Caki2 (cell line): ENCODE results near the gene ACTRT2. TPM values are rescaled to one million over a fixed set of nuclear protein-coding genes. Genes with fewer than 3 reads are reported as not detected.

Experiments used
- DNase-seq: peaks from one replicate; pipeline ENCODE4 v3.0.0-alpha.2; 2015; ENCODE audit warnings: low read depth
- in situ Hi-C: cut with HindIII; loops from 2 replicates; pipeline ENCODE4 v1.10.0; 2016; ENCODE audit warnings: low sequenced_read_pairs, low pct_unique_long_range_greater_than_20kb, mixed read lengths
- total RNA-seq: library from RNA; depleted of rRNA; stranded (reverse); fragments of >200 nt; shearing (Covaris generic); gene quantifications from 2 replicates; pipeline ENCODE4 v1.2.3, GENCODE V29; 2014; ENCODE audit warnings: low replicate concordance; rRNA removed

The ACTRT2 gene
- not detected in 2 replicates for total RNA-seq

DNA sequence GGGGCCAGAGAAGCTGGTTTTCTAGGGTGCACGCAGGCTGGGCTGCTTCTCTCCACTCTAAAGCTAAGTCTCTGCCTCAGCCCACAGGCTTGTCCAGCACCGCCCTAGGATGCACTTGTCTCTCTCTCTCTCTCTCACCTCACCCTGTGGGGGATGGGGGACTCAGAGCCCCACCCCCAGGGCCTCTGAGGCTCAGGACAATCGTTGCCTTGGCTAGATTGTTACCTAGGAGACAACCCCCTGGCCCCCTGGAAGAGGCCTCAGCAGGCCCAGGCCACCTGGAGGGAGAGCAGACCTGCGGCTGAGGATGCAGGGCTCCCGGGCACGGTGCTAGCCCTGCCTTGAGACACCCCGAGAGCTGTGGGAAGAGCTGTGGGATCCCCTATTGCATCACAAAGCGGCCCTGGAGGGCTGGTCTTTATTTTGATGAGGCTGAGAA lies at the start of gene ACTRT2:
Gene ACTRT2 (plus strand): TSS at position 235 of the 439 bp plus-strand sequence. CDS start 220 bp downstream, outside the sequence.
- in situ Hi-C loops, result no loop called here
- DNase-seq, result no peak

GRCh38 chr1:2971609-2972008 lies 49.7 kb upstream of the ACTRT2 start:
- in situ Hi-C loops, result no loop called here
- DNase-seq, result no peak

DNA sequence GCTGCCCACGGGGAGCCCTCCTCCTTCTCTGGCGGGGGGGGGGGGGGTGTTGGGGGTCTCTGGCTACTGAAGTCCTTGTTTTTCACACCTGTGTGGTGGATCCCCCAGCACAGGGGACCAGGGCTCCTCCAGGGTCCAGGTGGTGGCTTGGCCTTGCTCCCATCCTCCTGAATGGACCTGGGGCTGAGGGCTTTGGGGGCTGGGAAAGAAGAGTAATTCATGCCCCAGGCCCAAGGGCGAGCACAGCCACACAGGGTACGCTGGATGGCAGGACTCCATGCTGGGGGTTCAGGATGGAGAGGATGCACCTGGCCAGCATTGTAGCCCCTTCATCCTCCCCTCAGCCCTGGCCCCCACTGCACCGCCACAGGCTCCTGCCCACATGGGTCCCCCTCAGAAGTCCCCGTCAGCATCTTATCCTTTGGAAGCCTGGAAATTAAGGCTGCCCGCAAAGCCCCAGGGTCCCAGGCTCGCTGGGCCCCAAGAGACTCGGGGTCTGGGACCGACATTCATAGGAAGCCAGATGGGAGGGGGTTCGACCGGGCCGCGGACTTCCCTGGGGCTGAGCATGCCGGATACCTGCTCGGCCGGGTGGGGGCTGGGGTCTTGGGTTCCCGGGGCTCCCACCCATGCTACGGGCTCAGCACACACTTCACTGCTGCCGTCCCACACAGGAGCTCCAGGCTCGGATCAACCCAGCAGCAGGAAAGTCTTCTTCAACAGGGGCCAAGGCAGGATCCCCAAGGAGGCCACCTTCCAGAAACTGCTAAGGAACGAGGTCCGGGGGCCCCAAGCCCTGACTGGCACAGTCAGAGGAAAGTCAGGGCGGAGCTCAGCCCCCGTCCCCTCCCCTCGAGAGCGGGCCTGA lies 49.0 kb upstream of the ACTRT2 start:
- no peak for DNase-seq

DNA sequence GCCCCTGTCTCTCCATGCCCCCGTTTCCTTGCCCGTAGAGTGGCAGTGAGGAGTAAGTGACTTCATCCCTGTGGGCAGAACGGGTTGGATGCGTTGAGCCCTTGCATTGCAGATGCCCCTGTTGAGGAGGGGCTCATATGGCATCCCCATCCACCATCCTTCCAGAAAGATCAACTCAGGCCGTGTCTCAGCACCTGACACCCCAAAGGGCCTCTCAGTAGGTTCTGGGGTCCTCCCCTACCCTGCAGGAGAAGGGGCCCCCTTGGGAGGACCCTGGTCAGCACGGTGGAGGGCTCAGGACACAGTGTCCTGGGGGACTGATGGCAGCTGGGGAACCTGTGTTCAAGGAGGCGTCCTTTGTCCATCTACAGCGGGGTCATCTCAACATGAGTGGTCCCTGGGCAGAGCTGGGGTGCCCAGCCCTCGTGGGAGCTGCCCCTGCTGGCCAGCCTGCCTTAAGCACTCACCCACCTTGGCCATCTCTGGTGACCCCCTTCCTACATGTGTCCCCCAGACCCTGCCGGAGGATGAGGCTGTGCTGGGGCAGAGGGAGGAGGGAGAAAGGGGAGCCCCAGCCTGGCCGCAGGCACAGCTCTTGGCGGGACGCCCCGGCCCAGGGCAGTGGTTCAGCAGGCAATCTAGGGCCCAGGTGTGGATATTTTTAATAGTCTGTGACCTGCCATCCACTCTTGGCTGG lies 48.2 kb upstream of the ACTRT2 start:
- DNase-seq, result no peak
- in situ Hi-C loops, result no loop called here

More for the DNA sequence above, 49.0 kb upstream of the ACTRT2 start:
- in situ Hi-C loops, result no loop called here

GRCh38 chr1:2973601-2974593 lies 47.4 kb upstream of the ACTRT2 start:
- no peak for DNase-seq
- in situ Hi-C loops, result no loop called here

DNA sequence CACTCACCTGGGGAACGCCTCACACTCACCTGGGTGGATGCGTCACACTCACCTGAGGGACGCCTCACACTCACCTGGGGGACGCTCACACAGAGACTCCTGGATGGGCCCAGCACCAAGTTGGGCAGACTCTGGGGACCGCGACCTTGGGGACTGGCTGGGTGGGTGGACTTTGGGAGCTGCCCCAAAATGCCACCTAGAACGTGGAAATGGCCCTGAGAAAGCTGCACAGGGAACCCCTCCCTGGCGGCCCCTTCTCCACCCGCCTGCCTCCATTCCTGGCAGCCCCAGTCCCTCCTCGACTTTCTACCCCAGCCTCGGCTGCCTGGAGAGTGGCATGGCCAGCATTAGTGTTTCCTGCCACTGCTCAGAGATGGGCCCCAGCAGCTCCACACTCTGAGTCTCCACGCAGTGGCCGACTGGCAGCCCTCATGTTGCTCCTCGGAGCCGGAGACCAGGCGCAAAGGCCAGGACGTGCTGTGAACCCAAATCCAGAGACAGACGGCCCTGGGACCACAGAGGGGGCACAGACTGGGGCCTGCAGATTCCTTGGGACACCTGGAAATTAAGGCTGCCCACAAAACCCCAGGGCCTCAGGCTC lies 46.5 kb upstream of the ACTRT2 start:
- in situ Hi-C loops, result no loop called here
- no peak for DNase-seq

DNA sequence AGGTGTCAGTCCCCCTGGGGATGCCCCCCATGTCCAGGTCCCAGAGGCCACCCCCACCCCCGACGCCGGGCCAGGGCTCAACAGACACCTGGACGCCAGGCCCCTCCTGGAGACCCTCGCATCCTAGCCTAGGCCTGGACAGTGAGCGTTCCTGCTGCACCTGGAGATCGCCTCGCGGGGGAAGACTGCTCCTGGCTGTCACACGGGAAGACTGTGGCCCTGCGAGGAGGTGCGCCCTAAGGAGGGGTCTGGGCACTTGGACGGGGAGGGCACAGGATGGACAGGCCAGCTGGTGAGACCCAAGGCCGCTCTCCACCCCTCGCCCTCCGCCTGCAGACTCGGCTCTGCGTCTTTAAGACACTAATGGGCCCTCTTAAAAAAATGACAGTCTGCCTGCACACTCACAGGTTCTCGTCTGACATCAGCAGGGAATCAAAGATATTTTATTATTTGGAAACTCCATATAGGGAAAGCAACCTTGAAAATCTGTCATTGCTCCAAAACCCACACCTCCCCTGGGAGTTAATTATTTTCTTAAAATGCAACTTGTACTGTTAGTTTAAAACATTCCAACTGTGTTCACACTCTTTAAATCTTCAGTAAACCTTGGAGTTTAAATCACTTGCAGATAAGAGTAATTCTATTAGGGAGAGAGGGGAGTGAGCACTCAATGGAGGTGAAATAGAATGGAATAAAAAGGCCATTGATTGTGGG lies 45.6 kb upstream of the ACTRT2 start:
- in situ Hi-C loops, result no loop called here

DNA sequence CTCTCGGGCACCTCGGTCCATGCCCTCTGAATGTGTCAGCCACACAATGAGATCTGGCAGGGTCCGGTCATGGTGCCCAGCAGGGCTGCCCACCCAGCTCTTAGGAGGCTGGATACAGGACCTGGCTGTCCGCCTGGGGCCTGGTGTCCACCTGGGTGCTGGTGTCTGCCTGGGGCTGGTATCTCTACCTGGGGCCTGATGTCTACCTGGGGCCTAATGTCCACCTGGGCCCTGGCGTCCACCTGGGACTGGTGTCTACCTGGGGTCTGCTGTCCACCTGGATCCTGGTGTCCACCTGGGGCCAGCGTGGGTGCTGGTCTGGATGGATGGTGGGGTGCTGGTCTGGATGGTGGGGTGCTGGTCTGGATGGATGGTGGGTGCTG lies 45.1 kb upstream of the ACTRT2 start:
- no peak for DNase-seq
- in situ Hi-C loops, result no loop called here

More for the DNA sequence above, 45.6 kb upstream of the ACTRT2 start:
- DNase-seq, result no peak

DNA sequence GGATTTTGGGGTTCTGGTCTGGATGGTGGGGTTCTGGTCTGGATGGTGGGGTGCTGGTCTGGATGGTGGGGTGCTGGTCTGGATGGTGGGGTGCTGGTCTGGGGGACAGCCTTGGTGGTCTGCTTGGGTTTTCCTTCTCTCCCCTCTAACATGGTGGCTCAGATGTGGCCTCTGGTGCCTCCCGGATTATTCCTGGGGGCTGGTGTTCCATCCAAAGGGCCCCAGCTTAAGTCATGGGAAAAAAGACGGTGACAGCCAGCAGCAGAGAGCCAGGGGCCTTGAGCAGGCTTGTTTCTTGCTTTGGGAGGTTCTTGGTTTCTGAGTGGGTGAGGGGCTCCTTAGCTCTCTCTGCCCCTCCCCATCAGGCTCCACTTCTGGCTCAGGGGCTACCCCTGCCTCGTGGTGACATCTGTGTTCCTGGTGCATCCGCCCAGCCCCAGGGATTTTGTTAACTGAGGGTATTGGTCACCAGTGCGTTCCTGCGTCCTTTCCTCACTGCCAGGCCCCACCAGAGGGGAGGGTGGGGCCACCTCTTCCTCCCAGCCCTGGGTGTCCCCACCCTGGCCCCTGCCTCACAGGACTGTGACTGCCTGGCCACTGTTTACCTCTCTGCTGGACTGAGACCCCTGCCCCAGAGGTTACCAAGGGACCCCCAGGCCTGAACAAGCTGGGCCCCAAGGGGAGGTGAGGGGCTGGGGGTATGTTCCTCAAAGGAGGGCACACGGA lies 43.2 kb upstream of the ACTRT2 start:
- no peak for DNase-seq
- in situ Hi-C loops, result no loop called here

- DNase-seq, result no peak
- in situ Hi-C loops, result no loop called here
Measured at GRCh38 chr1:2978691-2979190, 42.5 kb upstream of the ACTRT2 start.

DNA sequence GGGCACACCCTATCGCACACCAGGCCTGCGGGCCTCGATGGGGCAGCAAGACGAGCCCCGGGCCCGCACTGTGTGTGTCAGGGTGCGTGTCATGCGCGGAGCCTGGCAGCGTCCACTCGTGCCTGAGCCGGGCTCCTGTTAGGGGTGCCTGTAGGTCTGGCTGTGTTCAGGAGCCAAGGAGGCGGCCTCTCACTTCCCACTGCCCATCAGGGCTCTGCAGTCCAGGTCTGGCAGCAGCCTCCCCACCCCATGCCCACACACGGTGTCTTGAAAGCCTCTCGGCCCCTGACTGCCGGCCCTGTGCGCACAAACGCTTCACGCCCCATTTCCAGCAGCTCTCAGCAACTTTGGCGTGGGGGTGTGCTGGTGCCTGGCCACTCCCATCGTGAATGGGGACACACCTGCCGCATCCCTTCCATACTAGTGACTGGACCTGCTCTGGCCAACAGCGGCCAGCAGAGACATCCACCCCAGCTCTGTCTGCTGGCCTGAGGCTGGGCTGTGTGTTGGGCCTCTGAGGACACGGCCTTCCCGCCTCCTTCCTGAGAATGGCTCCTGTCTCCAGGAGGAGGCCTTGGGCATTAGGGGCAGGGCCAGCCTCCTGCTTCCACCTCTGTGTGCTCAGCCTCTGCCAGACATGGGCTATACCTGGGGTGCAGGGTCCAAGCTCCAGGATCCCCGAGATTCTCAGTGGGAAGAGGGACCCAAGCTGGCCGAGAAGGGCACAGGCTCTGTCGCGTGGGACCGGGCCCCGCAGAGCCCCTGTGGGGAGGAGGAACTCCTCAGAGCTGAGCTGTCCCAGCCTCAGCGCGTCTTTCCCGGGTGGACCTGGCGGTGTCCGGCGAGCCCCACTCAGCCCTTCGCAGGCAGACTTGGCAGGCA lies 41.8 kb upstream of the ACTRT2 start:
- DNase-seq, result no peak
- in situ Hi-C loops, result no loop called here

DNA sequence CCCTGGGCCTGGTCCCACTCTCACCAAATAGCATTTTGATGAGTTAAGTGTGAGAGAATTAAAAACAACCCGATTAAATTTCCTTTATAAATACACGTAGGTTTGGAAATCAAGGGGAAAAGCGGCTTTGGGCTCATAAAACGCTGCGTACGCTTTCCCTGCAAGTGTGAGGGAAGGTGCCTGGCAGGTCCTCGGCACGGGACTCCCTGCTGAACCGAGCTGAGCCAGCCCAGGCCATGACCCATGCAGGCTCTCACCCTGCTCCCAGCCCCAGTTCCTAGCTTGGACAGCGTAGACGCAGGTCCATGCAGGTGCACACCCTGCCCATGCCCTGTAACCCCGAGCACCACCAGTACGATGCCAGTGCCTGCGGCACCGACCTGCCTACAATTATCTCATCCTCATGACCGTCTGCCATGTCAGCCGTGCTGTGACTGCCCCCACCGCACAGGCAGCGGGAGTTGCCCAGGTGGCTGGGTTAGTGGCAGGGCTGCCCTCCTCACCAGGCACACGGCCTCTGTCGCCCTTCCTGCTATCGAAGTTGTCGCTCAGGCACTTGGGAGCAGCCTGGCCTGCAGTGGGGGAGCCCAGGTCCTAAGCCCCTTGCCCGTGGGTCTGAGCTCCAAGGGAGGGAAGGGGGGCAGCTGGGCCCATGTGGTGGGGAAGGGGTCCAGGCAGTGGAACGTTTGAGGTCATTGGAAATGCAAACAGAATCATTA lies 41.0 kb upstream of the ACTRT2 start:
- in situ Hi-C loops, result no loop called here
- no peak for DNase-seq

DNA sequence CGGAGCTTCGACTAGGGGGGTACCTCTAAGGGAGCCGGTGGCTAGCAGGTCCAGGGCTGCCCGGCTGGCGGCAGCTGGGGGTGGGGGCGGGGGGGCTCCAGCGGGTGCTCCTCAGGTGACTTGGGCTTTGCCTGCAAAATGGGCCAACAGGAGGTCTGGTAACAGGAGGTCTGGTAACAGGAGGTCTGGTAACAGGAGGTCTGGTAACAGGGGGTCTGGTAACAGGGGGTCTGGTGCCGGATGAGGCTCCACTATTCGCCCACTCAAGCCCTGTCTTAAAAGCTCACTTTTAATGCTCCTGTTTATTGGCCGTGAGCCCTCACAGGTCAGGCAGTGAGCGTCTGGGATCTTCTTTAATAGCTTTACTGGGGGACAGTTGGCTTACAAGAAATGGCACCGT lies 40.4 kb upstream of the ACTRT2 start:
- in situ Hi-C loops, result no loop called here
- no peak for DNase-seq

GRCh38 chr1:2981388-2981787 lies 39.9 kb upstream of the ACTRT2 start:
- no peak for DNase-seq
- in situ Hi-C loops, result no loop called here

- in situ Hi-C loops, result no loop called here
- DNase-seq, result no peak
Measured at GRCh38 chr1:2981981-2982614, 39.2 kb upstream of the ACTRT2 start.
